Mammary epithelial cell (primary cell): ENCODE data around the gene ARG1.

Source experiments
- CTCF ChIP-seq, 2 donors: IDR thresholded peaks in 1 of 2; conservative IDR thresholded peaks in 1 of 2; 2 replicates each; pipeline ENCODE4 v1.5.1; 2011 to 2012; ENCODE audit warnings: inconsistent platforms in 2 of 2, low read length in 2 of 2, mild to moderate bottlenecking in 2 of 2, control low read depth in 1 of 2, low read depth in 1 of 2; ENCODE audit not compliant: insufficient read depth in 1 of 2; ENCODE audit errors: extremely low read depth in 1 of 2
- EZH2 ChIP-seq: IDR thresholded peaks from 2 replicates; pipeline ENCODE4 v1.6.1; 2012; ENCODE audit warnings: low read length, inconsistent platforms, borderline replicate concordance

GRCh38 chr6:131524695-131525336 is 48.2 kb upstream of the ARG1 start:
- TF ChIP-seq CTCF (conservative IDR thresholded peaks at IDR 0.05 in 1 of 2, IDR thresholded peaks at IDR 0.05 in 1 of 2; ENCODE audit: extremely low read depth in 1 of 2, insufficient read depth in 1 of 2, low read depth in 1 of 2, low read length in 2 of 2) (no peak), EZH2 (no peak)
